Right lobe of liver (tissue), 4 donors: ENCODE data around the gene ARL3.

Source experiments
- CTCF ChIP-seq, 4 donors: fragments of 200-600 bp in 3 of 4; fragments of 450-650 bp in 1 of 4; IDR thresholded peaks; one replicate each; pipeline versions ENCODE4 v1.5.1 to v1.8.0; 2016 to 2022; ENCODE audit warnings: antibody characterized with exemption in 4 of 4, mild to moderate bottlenecking in 2 of 4
- POLR2A ChIP-seq: fragments of 450-650 bp; IDR thresholded peaks from one replicate; pipeline ENCODE4 v1.6.1; 2017; ENCODE audit warnings: antibody characterized with exemption, mild to moderate bottlenecking
- donor health status: DM: no; HTN: no; CAD: no.
- donor health status: DM: no; HTN: no; CAD: no.
- donor health status: DM: no; HTN: yes; CAD: no.

DNA sequence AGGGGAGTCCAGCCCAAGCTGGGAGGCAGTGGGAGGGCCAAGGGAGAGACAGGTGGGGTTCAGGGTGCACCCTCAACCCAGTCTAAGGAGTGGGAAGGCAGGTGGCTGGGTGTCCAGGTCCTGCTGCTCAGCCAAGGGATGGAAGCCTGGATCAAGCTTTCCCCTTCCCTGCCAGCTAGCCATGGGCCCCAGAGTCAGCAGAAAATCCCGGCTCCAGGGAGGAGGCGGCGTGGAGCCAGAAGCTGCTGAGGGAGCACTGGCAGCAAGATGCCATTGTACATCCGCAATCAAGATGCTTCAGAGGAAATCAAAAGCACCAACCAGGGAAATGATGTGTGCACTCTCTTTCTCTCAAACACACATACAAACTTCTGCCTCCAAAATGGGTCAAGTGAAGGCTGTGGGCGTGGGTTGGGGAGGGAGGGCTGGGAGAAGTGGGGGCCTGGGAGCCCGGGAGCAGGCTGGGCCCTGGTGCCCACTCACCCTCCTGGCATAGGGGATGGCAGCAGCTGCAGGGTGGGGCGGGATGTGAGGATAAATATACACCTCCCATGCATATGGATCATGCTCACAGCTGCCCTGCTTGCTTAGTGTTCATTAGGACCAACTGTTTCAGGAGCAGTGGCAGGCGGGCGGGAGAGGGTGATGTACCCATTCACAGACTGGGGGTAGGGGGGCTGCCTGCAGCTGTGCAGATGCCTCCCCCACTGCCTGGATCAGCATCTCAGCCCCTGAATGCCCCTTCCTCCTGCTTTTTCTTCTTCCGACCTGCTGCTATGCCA, 45.7 kb downstream of the ARL3 start:
- TF ChIP-seq CTCF (IDR thresholded peaks at IDR 0.05) (no peak), POLR2A (no peak)
